GM18873 (cell line): ENCODE results near the gene FAM229A.
A peak's percentile ranks its signal among the peaks of the same experiment; 100 is the strongest.
"Not testable (repeated sequence)": the region's sequence is repeated elsewhere in the genome, so short reads cannot be mapped to it uniquely, and the experiment has no call there.

Experiments
- ATAC-seq: cut with Tn5 transposase; IDR thresholded peaks from one replicate; pipeline ENCODE4 v1.9.1; 2021; ENCODE audit warnings: mild to moderate bottlenecking, moderate library complexity, moderate number of reproducible peaks; ENCODE audit not compliant: unreplicated experiment, low FRiP score

The FAM229A gene

GRCh38 chr1:32377541-32378220, 15.4 kb upstream of the FAM229A start:
- no peak for ATAC-seq

GRCh38 chr1:32376199-32376598, 13.9 kb upstream of the FAM229A start:
- no peak for ATAC-seq

DNA sequence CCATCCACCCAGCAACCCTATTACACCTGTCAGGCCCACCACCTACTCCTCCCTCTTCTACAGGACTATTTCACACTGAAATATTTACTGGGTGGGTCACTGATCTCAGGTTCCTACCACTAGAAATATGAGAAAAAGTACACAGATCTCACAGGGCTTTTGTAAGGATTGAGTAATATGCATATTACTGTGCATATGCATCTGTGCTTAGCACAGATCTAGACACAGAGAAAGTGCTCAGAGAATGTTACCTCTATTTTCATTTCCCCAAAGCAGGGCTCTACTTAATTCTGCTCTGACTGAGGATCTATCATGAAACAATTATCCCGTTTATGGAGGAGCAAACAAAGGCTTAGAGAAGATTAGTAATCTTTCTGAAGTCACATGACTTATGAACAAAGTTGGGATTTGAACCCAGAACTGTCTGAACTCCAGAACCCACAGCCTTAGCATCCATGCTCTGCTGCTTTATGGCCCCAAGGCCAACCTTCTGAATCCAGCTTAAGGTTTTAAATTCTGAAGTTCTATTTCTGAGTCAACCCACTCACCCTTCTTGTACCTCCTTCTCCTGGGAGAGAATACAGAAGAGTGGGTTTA, 11.8 kb upstream of the FAM229A start:
- ATAC-seq, result no peak

DNA sequence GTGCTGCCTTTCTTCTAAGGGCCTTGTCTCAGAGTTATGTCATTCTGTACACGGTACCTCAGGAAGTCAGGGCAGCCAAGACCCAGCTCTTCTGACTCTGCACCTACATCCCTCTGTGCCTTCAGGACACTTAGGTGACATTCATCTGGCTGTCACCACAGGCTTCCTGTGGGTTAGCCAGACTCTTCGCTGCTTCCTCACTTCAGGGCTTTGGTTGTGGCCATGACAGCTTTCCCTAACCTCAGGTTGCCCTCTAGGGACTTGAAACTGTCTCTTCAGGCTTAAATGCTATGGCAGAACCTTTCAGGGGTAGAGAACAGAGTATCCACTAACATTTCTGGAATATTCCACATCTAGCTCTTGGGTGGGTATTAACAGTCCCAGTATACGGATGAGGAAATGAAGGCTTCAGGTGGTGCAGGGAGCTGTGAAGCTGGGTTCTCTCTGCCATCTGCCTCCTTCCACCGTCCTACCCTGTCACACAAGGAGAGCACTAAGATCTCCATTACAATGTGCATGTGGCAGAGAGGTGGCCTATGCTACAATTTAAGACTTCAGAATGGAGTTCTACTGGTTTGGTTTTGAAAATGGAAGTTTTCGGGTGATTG, 10.0 kb upstream of the FAM229A start:
- no peak for ATAC-seq

- ATAC-seq, result no peak
These were observed 5.8 kb upstream of the FAM229A start for GRCh38 chr1:32367912-32368635.

DNA sequence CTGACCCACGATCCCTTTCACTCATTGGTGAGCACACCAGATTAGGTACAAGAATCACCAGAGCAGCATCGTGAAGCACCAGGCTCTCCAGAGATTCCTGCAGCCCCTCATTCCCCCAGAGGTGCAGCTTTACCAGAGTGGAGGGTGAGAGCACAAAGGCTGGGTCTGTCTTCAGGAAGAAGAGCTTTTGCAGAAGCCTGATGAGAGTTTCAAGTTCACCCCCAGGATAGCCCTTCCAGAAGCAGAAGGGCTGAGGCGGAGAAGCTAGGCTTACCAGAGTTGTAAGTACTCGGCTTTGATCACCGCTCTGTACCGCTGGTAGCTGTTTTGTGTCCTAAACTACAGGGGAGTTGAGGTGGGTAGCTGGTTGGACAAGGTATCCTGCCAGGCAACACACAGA, 3.2 kb upstream of the FAM229A start:
- ATAC-seq, result no peak

DNA sequence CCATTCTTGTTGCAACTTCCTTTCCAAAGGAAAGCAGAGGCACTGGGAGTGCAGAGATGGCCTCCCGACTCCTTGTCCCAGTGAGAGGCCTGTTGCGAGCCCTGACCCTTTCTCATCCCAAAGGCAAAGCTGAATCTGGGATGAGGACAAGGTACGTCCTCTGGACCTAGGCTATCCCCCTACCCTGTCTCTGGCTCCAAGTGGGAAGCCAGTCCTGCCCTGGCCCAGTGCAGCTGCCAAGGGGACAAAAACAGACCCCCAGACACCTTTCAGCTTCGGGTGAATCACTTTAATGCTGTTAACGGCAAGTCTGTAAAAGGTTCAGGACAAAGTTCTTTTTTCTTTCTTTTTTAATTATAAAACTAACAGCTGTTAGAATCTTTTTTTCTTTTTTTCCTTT, 2.6 kb upstream of the FAM229A start:
- ATAC-seq, result no peak

DNA sequence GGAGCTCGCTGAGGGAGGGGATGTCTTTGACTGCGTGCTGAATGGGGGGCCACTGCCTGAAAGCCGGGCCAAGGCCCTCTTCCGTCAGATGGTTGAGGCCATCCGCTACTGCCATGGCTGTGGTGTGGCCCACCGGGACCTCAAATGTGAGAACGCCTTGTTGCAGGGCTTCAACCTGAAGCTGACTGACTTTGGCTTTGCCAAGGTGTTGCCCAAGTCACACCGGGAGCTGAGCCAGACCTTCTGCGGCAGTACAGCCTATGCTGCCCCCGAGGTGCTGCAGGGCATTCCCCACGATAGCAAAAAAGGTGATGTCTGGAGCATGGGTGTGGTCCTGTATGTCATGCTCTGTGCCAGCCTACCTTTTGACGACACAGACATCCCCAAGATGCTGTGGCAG, 1.4 kb upstream of the FAM229A start:
- no peak for ATAC-seq

GRCh38 chr1:32361674-32362473, 411 bp downstream of the FAM229A start:
- ATAC-seq, result no peak

- ATAC-seq, result no peak
These were observed 994 bp downstream of the FAM229A start for GRCh38 chr1:32361308-32361673.

DNA sequence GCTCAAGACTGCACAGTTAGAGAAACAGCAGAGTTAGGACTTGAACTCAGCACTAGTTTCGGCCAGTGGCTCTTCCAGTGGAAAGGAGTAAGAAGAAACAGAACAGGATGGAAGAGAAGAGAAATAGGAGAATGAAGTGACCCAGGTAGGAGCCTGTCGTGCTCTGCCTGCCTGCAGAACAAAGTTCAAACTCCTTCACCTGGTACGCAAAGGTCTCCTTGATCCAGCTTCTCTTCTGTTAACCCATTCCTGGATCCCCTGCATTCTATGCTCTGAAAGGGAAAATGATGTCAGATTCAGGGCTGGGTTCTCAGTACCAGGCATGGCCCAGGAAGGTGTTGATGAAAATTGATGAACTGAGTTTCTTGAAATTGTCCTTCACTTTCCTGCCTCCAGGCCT, 3.9 kb downstream of the FAM229A start:
- no peak for ATAC-seq

DNA sequence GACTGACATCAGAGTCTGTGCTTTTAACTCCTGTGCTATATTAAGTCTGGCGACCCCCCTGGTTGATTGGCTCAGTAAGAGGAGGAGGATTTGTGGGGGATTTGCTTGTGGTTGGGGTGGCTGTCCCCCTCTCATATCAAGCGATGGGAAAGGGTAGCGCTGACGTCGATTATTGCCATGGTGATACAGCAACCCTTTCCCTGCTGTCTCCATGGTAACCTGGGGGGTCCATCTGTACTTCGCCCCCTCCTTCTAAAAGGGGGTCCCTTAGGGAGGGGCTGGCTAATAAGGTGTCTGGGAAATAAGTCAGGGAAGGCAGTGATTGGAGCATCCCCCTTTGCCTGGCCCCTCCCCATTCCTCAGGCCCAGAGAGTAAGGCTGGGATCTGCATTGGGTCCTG, 4.7 kb downstream of the FAM229A start:
- no peak for ATAC-seq

GRCh38 chr1:32356478-32356877, 5.8 kb downstream of the FAM229A start:
- no peak for ATAC-seq

GRCh38 chr1:32355778-32356177, 6.5 kb downstream of the FAM229A start:
- not testable (repeated sequence) for ATAC-seq

DNA sequence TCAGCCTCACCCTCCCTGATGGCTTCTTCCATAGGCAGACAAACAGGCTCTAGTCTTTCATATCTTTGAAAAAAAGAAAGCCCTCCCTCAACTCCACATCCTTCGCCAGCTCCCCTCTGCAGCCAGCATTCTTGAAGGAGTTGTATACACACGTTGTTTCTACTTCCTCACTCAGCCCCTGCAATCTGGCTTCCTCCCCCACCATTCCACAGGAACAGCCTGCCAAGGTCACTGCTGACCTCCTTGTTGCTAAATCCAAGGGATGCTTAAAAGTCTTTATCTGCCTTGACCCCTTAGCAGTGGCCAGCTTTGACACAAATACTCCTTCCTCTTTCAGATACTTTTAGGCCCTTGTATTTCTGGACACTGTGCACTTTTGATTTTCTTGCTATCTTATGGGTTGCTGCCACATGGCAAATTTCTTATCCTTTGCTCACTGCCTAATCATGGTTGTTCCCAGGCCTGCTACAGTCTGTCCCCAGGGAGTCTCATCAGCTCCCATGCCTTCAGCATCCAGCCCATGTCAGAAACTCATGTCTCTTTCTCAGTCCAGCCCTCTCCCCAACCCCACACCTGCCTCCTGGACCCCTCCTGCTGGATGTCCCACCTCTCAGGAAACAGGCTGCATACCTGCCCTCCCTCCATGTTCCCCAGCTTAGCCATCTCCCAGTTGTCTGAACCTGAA, 8.3 kb downstream of the FAM229A start:
- ATAC-seq, result no peak

DNA sequence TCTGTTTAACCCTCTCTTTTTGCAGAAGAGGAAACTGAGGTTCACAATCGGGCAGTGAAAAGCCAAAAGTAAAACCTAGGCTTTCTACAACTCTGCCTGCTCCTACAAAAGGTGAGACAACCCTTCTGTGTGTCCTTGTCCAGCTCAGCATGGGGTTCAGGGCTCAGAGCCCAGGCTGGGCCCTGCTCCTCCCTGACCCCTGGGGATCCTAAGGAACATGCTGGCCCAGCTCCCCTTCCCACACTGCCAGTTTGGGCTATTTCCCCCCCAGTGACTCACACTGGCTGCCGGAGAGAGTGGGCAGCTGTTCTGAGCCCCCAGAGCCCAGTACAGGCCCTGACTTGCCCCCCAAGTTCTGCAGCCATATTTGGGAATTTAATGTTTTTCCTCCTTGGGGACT, 8.9 kb downstream of the FAM229A start:
- no peak for ATAC-seq

GRCh38 chr1:32352831-32353383, 9.4 kb downstream of the FAM229A start:
- ATAC-seq, result no peak

GRCh38 chr1:32352239-32352745, 10.0 kb downstream of the FAM229A start:
- no peak for ATAC-seq

- ATAC-seq, result peak; percentile 70
These were observed 10.7 kb downstream of the FAM229A start for GRCh38 chr1:32351399-32352238.
